Activated naive CD4-positive, alpha-beta T cell treated with anti-CD3 and anti-CD28 coated beads, Interleukin-2, amount 10 ng/mL, durations not matched to agents 5 hours and 36 hours (primary cell): ENCODE data around the gene FRMD5. TPM values are rescaled to one million over a fixed set of nuclear protein-coding genes. Genes with fewer than 3 reads are reported as not detected.

Source experiments
- total RNA-seq, 2 experiments: library from RNA; stranded (reverse); gene quantifications; one replicate each; pipeline ENCODE4 v1.2.3, GENCODE V29; 2021

The FRMD5 gene
- not detected for total RNA-seq

DNA sequence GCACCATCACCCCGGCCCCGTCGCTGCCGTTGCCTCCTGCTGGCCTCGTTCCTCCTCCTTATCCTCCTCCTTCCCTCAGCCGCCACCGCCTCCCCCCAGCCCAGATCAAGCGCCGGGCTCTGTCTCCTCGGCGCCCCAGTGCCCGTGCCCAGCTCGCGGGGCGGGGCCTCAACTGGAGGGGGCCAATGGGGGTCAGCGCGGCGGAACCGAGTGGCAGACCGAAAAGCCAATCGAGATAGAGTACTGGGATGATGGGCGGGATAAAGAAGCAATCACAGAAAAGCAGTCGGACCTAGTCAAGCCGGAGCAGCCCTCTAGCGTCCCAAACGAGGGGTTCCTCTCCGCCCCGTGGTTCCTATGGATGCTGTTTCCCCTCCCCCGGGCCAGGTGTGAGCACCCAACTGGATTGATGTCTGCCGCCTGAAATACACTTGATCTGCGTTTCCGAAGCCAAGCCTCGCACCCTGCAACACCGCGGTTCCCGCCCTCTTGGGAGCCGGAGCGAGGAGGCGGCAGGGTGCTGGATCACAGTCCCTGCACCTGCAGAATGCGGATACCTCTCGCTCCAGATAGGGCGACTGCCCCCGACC is at the start of gene FRMD5:
Gene FRMD5, minus strand, starts transcription at position 121 of the 590 bp plus-strand sequence.

DNA sequence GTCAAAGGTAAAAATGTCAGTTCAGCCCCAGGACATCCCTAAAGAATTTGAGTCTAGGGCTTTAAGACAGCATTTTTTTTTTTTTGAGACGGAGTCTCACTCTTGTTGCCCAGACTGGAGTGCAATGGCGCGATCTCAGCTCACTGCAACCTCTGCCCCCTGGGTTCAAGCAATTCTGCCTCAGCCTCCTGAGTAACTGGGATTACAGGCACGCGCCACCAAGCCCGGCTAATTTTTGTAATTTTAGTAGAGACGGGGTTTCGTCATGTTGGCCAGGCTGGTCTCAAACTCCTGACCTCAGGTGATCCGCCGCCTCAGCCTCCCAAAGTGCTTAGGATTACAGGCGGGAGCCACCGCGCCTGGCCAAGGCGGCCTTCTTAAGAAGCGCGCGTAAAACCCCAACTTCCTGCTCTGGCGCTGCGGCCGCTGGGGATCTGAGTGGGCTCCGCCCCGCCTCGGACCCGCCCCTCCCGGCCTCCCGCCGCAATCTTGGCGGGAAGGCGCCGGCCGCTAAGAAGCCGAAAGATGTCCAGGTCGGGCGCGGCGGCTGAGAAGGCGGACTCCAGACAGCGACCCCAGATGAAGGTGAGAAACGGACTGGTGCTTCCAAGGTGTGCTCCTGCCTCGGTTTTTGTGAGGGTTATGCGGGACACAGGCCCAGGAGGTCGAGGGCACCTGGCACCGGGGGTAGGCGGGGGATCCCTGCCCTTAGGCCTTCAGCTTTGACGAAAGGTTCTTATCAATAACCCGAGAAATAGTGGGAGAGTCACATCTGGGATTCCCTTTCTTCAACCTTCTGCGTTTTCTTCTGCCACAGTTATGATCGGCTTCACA is 368.3 kb downstream of the FRMD5 start, which contains the start of gene WDR76:
Gene WDR76, plus strand, starts transcription at position 495 of the 834 bp plus-strand sequence. Its CDS starts 31 bp downstream, at position 526.

DNA sequence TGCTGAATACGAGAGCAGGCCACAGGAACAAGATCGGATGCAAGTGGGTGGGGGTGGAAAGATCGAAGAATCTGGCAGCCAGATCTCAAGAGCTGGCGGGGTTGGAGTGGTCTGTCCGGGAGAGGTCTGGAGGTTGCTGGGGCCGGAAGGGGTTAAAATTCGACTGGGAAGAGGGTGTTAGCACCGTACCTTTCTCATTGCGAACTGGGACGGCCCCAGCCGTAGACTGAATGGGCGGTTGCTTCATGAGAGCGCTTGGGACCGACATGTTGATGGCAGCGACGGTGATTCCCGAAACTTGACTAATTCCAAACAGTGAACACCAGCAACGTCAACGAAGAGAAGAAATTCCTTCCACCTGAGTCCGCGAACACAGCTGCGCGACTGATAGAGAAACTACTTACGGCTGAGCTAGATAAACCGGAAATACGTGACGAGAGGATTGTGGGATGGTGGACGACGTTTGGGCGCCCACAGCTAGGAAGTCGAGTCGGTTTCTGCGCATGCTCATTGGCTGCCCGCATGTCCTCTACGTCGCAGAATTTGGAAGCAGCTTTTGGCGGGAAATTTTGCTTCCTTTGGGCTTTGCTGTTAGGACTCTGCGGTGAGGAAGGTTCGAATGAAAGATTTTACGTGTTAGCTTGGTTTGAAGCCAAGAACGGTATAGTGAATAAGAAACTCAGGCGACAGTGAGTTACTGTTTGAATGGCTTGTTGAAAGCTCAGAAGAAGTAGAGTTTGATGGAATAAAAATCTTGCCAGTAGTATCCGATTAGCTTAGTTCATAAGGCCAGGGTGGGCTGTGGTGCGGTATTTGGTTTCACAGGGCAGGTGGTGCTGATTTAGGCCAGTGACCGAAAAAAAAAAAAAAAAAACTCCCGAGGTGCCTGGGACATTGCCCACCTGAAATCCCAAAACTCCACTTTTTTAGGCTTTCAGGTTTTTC is 370.5 kb downstream of the FRMD5 start, which contains the start of gene MFAP1:
Gene MFAP1, minus strand, starts transcription at position 389 of the 945 bp plus-strand sequence. Its CDS starts 121 bp downstream, at position 268.

Other genes with a start within 250 kb of the FRMD5 start
- gene GOLM2, start 93.4 kb upstream of the FRMD5 start, total RNA-seq = 10 to 100 TPM; 36.8 to 41.8 TPM
- gene CTDSPL2, start 232.4 kb upstream of the FRMD5 start, total RNA-seq = 10 to 100 TPM; 61.8 to 70.0 TPM